Tibial nerve (tissue), 4 donors: Measurements from ENCODE around the gene AZI2. TPM values are rescaled to one million over a fixed set of nuclear protein-coding genes. Genes with fewer than 3 reads are reported as not detected.
A peak's percentile ranks its signal among the peaks of the same experiment; 100 is the strongest.

Source experiments
- DNase-seq, 2 donors: peaks; one replicate each; pipeline ENCODE4 v3.0.0-alpha.2; 2019; ENCODE audit warnings: low spot score in 2 of 2
- H3K27ac ChIP-seq, 4 donors: fragments of 200-600 bp; sonication (generic) in 3 of 4; one replicate each; pipeline ENCODE4 v1.5.1; 2017 to 2019; ENCODE audit warnings: mild to moderate bottlenecking in 1 of 4
- H3K27me3 ChIP-seq, 2 donors: fragments of 200-600 bp; sonication (generic) in 1 of 2; one replicate each; pipeline versions ENCODE4 v1.5.1 to v1.6.0; 2017 to 2019
- H3K36me3 ChIP-seq, 3 donors: fragments of 200-600 bp; sonication (generic); one replicate each; pipeline ENCODE4 v1.5.1; 2018 to 2019
- H3K4me1 ChIP-seq, 4 donors: fragments of 200-600 bp; sonication (generic) in 3 of 4; one replicate each; pipeline ENCODE4 v1.5.1; 2017 to 2019
- H3K4me3 ChIP-seq, 4 donors: fragments of 200-600 bp; sonication (generic) in 3 of 4; one replicate each; pipeline ENCODE4 v1.5.1; 2017 to 2019; ENCODE audit warnings: mild to moderate bottlenecking in 1 of 4, moderate library complexity in 1 of 4
- H3K9me3 ChIP-seq, 4 donors: fragments of 200-600 bp; sonication (generic) in 3 of 4; one replicate each; pipeline ENCODE4 v1.5.1; 2017 to 2019
- CTCF ChIP-seq, 5 experiments: fragments of 200-600 bp in 3 of 5; fragments of 450-650 bp in 2 of 5; sonication (generic) in 3 of 5; IDR thresholded peaks; one replicate each; pipeline ENCODE4 v1.5.1; 2016 to 2019; ENCODE audit warnings: antibody characterized with exemption in 5 of 5, mild to moderate bottlenecking in 3 of 5, moderate library complexity in 2 of 5
- EP300 ChIP-seq, 2 donors: sonication (generic); formaldehyde crosslinking; IDR thresholded peaks; one replicate each; pipeline ENCODE4 v1.6.1; 2017; ENCODE audit warnings: antibody characterized with exemption in 2 of 2, mild to moderate bottlenecking in 1 of 2
- POLR2A ChIP-seq, 2 donors: fragments of 450-650 bp; IDR thresholded peaks; one replicate each; pipeline ENCODE4 v1.6.1; 2017; ENCODE audit warnings: antibody characterized with exemption in 2 of 2, mild to moderate bottlenecking in 2 of 2, moderate library complexity in 2 of 2
- WGBS, 2 donors: methylation state at CpG; one replicate each; pipeline ENCODE4 v1.1.5; 2018; 5-methylcytosine and 5-hydroxymethylcytosine counted together
- total RNA-seq, 4 donors: library from RNA; depleted of rRNA; stranded (reverse); fragments of >200 nt; gene quantifications; one replicate each; pipeline ENCODE4 v1.1.0, GENCODE V29; 2016

Gene AZI2
- total RNA-seq, result 100 to 1,000 TPM in 1 of 4 donors, 10 to 100 TPM in 3; 75.9 to 130 (median 88.2) TPM

DNA sequence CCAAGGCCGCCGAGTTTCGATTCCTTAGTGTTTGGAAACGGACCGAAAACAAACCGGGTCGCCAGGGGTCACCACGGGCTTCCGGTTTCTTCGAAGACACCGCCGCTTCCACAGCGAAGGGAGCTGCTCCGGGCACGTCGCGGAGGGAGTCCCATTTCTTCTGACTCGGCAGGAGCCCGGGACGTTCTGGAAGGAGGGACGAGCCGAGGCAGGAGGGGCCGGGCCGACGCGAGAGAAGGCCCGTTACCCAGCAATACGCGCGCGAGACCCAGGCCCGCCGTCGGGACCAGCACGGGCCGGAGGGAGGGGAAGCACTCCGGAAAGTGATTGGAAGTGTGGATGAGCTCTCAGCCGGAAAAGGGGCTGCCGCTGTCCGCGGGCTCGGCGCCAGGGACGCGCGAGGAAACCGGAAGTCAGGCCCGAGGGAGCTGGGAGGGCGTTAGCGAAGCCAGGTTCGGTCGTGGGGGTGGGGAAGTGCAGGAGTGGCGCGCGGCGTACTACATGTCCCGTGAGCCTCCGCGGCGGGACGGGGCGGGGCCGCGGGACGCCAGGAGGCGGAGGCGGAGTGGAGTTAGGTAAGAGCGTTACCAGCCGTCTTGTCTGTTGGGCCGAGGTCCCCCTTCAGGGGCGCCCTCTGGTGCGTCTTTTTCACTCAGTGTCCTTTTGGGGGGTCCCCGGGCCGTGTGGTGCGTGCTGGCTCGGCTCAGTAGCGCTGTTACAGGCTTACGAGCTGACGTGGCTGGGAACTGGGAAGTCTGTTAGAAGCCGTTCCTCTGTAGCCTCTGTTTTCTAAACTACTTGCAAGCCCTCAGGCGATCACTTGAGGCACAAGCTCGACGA is at the start of gene AZI2, which contains the start of gene ZCWPW2:
AZI2 (minus strand) TSS at position 196 of the 840 bp plus-strand sequence. CDS start 8,207 bp downstream, outside the sequence.
ZCWPW2 (plus strand) TSS at position 93 of the 840 bp plus-strand sequence. CDS start 64,348 bp downstream, outside the sequence.
- H3K27ac ChIP-seq, result peak within 1 kb of the TSS; percentile 89 to 100 (median 99)
- WGBS, 2 donors, result 1% methylated on average over 56 to 77 of the region's 83 CpGs
- H3K9me3 ChIP-seq, result peaks cover 0 to 24% (median 8%) of the 10 kb centered on the region in 4 donors
- peak; percentile 92 to 93 for DNase-seq
- peak within 1 kb of the TSS; percentile 59 to 93 (median 82) for H3K4me3 ChIP-seq
- H3K27me3 ChIP-seq, result no peaks in the 10 kb centered on the region
- peaks cover 0 to 55% (median 16%) of the 10 kb centered on the region in 4 donors for H3K4me1 ChIP-seq
- peaks cover 0 to 23% (median 0%) of the 10 kb centered on the region in 3 donors for H3K36me3 ChIP-seq
- TF ChIP-seq EP300 (IDR thresholded peaks at IDR 0.05), result peak; percentile 11 to 96
- TF ChIP-seq CTCF (IDR thresholded peaks at IDR 0.05), result peak in 2 of 5 experiments; percentile 14 to 19
- peak; percentile 93 to 95 for TF ChIP-seq POLR2A (IDR thresholded peaks at IDR 0.05)

GRCh38 chr3:28388978-28389377 is 40.4 kb upstream of the AZI2 start:
- Histone ChIP-seq H3K27me3 (no peaks in the 10 kb centered on the region), H3K36me3 (peaks cover 0 to 40% (median 0%) of the 10 kb centered on the region in 3 donors), H3K4me3 (no peak overlapping the region), H3K4me1 (no peaks in the 10 kb centered on the region), H3K27ac (no peak overlapping the region), H3K9me3 (peaks cover 0 to 46% (median 6%) of the 10 kb centered on the region in 4 donors)
- DNase-seq, result no peak
- WGBS, 2 donors, result 50 to 63% methylated on average over 1 of the region's 1 CpG
- TF ChIP-seq CTCF (IDR thresholded peaks at IDR 0.05), result no peak
- no peak for TF ChIP-seq EP300 (IDR thresholded peaks at IDR 0.05)
- no peak for TF ChIP-seq POLR2A (IDR thresholded peaks at IDR 0.05)

GRCh38 chr3:28386049-28386448 is 37.4 kb upstream of the AZI2 start:
- DNase-seq, result no peak
- WGBS, 2 donors, result 91 to 92% methylated on average over 5 of the region's 5 CpGs

GRCh38 chr3:28376424-28376823 is 27.8 kb upstream of the AZI2 start:
- TF ChIP-seq CTCF (IDR thresholded peaks at IDR 0.05), result no peak
- TF ChIP-seq POLR2A (IDR thresholded peaks at IDR 0.05), result no peak
- TF ChIP-seq EP300 (IDR thresholded peaks at IDR 0.05), result peak in 1 of 2 donors; percentile 66
- H3K27me3 ChIP-seq, result no peaks in the 10 kb centered on the region
- H3K9me3 ChIP-seq, result peaks cover 0 to 11% (median 0%) of the 10 kb centered on the region in 4 donors
- peaks cover 0 to 4% (median 0%) of the 10 kb centered on the region in 4 donors for H3K4me1 ChIP-seq
- H3K27ac ChIP-seq, result no peak overlapping the region
- 76 to 77% methylated on average over 4 of the region's 4 CpGs for WGBS, 2 donors
- H3K4me3 ChIP-seq, result no peak overlapping the region
- H3K36me3 ChIP-seq, result peaks cover 0 to 2% (median 0%) of the 10 kb centered on the region in 3 donors
- peak in 1 of 2 donors; percentile 26 for DNase-seq

More at GRCh38 chr3:28386049-28386448, 37.4 kb upstream of the AZI2 start:
- Histone ChIP-seq H3K27me3 (no peaks in the 10 kb centered on the region), H3K27ac (no peak overlapping the region), H3K4me1 (no peaks in the 10 kb centered on the region), H3K36me3 (peaks cover 0 to 18% (median 0%) of the 10 kb centered on the region in 3 donors), H3K4me3 (no peak overlapping the region), H3K9me3 (peaks cover 0 to 20% (median 0%) of the 10 kb centered on the region in 4 donors)
- TF ChIP-seq EP300 (IDR thresholded peaks at IDR 0.05) (no peak), CTCF (IDR thresholded peaks at IDR 0.05) (no peak), POLR2A (IDR thresholded peaks at IDR 0.05) (no peak)
